Stimulated activated naive CD8-positive, alpha-beta T cell treated with anti-CD3 and anti-CD28 coated beads, Interleukin-15, Interleukin-2, amounts not matched to agents 100 U/mL and 50 U/mL, for 24 hours (primary cell): ENCODE data around the gene MAGI1.
"Not testable (repeated sequence)": the region's sequence is repeated elsewhere in the genome, so short reads cannot be mapped to it uniquely, and the experiment has no call there.

Experiments
- ATAC-seq: fragments of 150-1000 bp; cut with Tn5 transposase; one replicate; pipeline ENCODE4 v1.10.0; 2021
- DNase-seq: peaks from one replicate; pipeline ENCODE4 v3.0.0; 2021

Gene MAGI1

DNA sequence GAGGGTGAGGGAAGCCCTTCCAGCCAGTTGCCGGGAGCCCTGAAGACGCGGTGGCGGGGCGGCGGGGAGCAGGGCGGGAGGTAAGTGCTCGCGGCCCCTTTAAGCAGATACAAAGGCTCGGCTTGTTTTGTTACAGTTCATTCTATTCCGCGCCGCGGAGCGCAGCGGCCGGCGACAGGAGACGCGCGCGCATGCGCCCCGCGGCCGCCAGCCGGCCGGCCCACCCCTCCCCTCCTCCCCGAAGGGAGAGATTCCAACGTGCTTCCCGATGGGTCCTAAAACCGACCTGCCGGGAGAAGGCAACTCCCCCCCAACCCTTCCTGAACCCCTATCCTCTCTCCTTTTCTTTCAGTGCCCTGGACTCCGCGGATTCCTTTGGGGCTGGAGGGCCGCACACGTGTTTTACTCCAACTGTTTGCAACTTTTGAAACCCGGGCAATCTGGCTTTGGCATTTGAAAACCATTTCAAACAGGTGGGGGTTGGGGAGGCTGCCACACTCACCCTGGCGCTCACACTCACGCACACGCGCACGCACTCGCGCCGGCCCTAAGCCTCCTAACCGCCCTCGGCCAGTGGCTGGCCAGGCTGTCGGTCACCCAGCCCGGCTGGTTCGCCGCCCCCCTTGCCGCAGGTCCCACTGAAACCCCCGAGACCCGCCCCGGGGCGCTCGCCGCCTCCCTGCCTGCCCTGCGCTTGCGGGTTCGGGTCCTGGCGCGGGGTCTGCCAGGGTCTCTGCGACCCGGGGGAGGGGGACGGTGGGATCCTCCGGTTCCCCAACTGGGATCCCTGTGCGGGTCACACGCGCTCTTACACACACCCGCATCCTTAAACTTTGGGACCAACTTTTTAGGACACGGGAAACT is at the start of gene MAGI1:
TSS of gene MAGI1 (minus strand) at position 193 of the 864 bp plus-strand sequence. CDS start 610 bp downstream, outside the sequence.
- ATAC-seq, result peak; percentile 78
- peak; percentile 43 for DNase-seq

DNA sequence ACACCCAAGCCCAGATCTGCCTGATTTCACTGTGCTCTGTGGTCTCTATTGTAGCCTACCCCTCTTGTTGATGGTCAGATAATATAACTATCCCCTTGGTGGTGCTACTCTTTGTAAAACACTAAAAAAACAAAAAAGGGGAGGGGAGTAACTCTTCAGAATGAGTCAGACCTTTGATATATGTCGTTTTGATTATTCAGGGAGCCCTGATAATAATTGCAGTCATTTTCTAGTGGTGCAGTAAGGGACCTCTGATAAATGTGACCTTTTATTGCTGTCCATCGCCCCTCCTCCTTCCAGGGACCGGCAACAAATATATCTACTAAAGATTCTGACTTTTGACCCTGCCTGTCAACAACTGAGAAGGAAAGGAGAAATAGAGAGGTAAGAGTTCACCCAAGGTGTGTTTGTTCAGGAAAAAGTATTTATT is 45.1 kb upstream of the MAGI1 start:
- ATAC-seq, result no peak

DNA sequence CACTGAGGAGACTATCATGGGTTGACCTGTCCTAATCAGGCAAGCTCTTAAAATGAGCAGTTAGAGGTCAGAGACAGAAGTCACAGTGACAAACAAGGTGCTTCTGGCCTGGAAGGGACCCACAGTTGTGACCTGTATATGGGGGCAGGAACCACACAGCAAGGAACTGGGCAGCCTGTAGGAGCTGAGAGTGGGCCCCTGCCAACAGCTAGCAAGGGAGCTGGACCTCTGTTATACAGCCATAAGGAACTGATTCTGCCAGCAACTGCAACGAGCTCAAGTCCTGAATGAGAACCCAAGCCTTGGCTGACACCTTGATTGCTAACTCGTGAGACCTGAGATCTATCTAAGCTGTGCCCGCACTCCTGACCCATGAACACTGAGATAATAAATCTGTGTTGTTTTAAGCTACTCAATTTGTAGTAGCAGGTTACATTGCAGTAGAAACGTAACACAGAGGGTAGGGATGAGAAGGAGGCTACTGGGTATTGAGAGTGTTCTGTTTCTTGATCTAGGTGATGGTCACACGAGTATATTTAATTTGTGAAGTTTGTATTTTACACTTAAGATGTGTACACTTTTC is 44.5 kb upstream of the MAGI1 start:
- ATAC-seq (no peak), DNase-seq (no peak)

More for the DNA sequence above, 45.1 kb upstream of the MAGI1 start:
- DNase-seq, result no peak

DNA sequence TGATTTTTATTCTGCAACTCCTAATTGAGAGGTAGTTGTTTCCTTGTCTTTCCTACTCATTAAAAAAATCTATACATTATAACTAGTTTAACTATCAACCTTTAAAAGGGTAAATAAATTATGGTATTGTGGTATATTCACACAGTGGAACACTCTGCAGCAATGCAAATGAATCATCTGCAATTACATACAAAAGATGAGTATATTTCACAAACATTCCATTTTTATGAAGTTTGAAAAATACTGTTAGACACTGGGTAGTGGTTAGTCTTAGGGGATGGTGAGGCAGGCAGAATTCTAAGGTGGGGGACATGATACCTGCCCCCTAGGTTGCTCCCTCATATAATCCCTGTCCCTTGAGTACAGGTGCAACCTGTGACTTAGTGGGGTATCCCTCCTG is 44.0 kb upstream of the MAGI1 start:
- ATAC-seq, result no peak
- no peak for DNase-seq

DNA sequence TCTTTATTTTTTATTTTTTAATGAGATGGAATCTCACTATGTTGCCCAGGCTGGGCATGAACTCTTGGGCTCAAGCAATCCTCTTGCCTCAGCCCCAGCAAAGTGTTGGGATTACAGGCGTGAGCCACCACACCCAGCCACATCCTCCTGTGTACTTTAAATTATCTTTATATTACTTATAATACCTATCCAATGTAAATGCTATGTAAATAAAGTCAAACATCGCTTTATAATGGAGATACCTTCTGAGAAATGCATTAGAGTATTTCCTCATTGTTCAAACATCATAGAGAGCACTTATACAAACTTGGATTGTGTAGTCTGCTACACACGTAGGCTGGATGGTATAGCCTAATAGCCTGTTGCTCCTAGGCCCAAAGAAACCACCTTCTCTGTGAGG is 41.4 kb upstream of the MAGI1 start:
- no peak for ATAC-seq

DNA sequence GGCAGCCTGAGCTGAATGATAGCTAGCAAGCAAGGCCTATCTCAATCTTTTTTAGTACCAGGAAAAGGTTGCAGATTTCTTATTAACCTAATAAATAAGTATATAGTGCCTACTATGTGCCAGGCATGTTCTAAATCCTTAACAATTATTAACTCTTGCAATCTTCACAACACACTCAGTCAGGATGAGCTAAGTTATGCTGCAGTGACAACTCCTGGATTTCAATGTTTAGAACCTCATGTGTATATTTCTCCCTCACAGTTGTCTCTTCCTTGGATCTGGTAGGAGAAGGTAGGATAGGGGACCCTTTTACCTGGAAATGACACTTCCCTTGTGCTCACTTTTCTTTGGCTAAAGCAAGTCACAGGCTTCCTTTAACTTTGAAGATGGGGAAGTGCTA is 39.3 kb upstream of the MAGI1 start:
- ATAC-seq (no peak), DNase-seq (no peak)

More for the DNA sequence above, 41.4 kb upstream of the MAGI1 start:
- DNase-seq, result no peak

DNA sequence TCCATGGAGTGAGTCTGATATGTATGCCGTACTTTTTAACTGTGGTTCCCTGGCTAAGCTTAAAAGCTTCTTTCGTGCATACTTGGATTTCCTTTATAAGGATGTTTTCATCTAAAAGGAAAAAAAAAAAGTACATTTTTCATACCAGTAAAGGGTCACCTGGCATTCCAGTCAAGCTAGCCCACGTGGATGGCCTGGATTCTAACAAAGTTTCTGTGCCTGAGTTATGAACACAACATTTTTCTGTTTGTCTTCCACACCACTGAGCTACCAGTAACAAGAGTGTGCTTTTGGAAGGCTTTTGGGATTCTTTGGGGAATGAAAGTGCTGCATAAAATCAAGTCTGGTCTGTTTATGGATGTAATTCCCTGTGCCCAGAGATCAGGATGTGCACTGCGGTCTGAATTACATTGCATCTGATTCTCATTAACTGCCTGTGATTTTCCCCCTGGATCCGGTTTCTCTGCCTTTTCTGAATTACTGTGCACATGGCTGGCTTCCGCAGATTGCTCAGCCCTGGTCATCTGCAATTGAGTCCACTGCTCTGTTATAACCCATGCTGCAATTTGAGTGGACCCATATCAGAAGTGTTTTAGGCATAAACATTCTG is 38.2 kb upstream of the MAGI1 start:
- ATAC-seq (no peak), DNase-seq (no peak)

DNA sequence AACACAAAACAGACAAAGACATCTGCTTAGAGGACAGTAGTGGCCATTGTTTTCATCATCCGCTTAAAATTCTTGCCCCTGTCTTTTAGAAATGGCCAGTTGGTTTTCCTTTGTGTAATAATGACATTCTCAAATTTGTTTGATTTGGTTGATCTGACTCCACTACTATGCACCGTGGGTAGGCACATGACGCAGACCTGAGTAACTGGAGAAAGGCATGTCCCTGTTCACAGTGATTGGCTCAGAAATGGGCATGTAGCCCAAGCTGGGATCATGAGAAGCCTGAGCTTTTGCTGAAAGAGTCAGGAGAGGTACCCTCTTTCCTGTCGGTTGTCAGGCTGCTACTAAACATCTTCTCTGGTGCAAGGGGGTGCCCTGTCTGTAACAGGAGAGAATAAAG is 36.6 kb upstream of the MAGI1 start:
- no peak for DNase-seq
- ATAC-seq, result no peak

DNA sequence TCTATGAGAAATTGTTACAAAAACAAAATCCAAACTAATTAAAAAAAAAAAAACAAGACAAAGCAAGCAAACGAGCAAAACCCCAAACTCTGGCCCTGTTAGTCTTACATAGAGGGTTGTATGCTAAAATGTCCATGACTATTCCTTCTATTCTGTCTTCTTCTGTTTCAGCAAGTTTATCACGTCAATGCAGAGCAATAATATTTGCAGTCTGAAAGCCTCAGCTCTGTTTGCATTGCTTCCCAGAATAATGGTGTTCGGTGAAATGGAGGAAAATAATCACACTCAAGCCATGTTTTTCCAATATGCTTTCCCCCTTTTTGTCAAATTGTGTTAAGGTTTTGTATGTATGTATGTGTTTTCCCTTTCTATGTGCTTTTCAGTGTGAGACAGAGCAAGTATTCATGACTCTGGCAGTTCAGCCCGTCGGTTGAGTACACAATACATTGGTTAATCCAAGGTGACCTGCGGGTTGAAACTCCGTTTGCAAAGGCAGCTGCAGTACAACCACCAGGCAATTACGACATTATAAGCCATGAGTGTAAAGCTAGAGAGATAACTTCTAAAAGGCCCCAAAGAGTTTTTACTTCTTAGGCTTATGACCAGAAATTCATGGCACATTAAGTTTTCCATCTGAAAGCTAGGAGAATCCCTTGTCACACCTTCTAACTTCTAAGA is 34.9 kb upstream of the MAGI1 start:
- DNase-seq (no peak), ATAC-seq (no peak)

DNA sequence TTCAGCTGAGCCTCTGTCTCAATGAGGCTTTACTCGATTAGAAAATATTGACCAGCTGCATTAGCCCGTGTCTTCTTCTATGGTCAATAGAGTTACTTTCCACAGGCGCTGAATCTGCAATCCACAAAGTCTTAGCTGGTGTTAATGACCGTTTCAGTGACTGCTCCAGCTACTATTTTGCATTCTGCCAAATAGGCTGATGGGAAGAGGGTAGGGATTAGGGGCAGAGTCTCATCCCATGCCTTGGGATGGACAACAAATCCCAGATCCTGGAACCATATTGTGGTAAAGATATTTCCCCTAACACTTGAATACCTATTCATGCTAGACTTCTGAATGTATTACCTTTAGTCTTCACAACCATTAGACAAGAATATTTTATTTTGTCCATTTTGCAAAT is 29.5 kb upstream of the MAGI1 start:
- ATAC-seq, result no peak
- DNase-seq, result no peak

DNA sequence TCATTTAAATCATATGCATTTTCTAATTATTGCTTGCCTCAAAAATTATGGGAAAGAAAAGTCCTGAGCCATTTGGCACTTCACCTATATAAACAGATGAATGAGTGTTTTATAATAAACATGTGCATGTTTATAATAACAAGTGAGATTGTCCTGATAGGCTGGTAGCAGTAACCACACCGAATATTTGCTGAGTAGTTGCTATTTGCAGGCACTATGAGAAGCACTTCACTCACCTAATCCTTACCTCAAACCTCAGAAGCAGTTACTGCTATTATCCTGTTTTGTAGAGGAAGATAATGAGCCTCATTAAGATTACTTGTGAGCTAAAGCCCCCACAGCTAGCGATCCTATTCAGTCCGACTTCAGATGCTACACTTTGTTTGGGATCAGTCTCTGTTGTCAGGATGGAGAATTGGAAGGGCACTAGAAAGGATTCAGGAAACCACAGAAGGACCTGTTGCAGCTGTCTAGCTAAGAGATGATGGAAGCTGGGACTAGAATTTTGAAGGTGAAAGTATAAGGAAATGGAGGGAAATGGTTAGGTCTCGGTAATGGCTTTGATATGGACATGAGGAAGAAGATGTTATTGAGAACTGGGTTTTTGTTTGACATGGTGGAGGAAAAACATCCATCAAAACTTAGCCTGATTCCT is 28.4 kb upstream of the MAGI1 start:
- DNase-seq, result no peak
- ATAC-seq, result no peak

DNA sequence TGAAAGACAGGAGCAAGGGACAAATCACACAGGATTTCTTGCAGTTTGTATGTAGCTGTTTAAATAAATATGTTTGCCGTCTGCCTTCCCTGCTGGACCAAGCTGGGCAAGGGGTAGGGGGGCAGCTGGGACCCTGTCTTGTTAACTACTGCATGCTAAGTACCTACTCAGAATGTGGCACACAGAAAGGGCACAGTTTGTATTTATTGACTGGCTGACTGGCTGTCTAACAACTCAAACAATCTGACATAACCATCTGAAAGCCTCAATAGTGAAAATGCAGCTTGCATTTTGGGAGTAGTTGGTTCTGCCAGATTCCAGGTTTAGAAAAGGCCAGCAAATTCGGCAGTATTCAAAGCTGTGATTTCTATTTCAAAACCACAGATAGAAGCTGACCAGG is 16.6 kb upstream of the MAGI1 start:
- DNase-seq (no peak), ATAC-seq (no peak)

DNA sequence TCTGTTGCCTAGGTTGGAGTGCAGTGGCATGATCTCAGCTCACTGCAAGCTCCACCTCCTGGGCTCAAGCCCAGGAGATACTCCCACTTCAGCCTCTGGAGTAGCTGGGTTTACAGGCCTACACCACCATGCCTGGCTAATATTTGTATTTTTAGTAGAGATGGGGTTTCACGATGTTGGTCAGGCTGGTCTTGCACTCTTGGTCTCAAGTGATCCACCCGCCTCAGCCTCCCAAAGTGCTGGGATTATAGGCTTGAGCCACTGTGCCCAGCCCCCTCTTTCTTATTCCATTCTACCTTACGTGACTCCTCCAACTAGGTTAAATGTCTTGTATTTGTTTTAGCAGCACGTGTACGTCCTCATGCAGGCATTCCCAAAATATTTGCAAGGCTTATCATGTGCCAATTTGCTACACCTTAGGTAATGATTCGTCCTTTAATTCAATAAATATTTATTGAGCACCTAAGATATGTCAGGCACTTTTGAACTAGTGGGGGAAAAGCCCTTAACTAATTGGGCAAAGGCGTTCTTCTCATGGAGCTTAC is 14.9 kb upstream of the MAGI1 start:
- ATAC-seq (no peak), DNase-seq (no peak)

DNA sequence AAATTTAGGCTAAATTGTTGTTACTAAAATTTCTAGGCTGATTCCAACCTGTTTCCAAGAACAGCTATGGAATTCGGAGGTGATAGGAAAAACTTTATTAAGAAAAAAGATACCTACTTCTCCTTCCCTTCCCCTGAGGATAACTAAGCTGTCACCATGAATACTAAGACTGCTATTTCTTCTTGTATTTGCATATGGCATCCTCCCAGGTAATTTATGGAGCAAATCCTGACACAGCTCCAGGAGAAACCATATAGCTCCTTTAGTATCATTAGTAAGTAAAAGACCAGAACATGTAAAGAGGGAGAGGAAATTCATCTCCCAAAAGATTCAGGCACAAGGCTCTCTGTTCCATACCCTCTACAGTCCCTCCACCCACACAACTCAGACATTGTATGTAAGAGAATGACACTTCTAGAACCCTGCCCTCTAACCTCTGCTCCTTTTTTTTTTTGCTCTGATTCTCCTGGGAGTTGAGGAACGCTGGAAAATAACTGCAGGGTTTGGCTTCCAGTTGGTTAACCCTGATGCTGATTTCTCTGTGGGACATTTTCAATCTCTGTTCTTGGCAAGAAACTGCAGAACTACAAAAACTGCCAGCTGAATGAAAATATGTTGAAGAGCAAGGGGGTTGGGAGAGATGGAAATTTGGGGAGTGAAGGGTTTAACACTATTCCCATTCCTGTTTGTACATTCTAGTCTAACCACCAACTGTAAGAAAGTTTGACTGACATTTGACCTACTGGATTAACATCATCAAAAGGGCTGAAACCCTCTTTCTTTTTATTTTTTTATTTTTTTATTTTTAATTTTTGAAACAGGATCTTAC is 14.2 kb upstream of the MAGI1 start:
- no peak for DNase-seq
- no peak for ATAC-seq

DNA sequence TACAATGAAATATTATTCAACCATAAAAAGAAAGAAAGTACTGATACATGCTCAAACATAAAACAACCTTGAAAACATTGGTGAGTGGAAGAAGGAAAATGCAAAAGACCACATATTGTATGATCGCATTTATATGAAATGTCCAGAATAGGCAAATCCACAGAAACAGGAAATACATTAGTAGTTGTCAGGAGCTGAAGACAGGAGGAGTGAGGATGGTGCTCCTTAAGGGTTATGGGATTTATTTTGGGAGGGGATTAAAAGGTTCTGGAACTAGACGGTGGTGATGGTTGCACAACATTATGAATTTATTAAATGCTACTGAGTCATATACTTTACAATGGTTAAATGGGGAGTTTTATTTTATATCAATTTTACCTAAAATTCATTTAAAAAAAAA is 12.1 kb upstream of the MAGI1 start:
- ATAC-seq (no peak), DNase-seq (no peak)

DNA sequence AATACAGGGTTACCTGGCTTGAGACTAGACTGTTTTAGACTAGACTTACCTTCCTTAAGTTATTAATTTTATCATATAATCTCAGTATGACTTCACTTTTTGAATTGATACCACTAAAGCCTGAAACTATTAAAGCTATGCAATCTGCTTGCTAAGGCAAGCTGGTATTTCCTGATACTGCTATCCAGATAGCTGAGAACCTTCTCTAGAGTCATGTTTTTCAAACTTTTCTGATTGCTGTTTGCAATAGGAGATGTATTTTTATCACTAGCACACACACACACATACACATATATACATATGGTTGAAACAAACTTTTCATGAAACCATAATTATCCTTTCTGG is 9.3 kb upstream of the MAGI1 start:
- ATAC-seq (no peak), DNase-seq (no peak)

DNA sequence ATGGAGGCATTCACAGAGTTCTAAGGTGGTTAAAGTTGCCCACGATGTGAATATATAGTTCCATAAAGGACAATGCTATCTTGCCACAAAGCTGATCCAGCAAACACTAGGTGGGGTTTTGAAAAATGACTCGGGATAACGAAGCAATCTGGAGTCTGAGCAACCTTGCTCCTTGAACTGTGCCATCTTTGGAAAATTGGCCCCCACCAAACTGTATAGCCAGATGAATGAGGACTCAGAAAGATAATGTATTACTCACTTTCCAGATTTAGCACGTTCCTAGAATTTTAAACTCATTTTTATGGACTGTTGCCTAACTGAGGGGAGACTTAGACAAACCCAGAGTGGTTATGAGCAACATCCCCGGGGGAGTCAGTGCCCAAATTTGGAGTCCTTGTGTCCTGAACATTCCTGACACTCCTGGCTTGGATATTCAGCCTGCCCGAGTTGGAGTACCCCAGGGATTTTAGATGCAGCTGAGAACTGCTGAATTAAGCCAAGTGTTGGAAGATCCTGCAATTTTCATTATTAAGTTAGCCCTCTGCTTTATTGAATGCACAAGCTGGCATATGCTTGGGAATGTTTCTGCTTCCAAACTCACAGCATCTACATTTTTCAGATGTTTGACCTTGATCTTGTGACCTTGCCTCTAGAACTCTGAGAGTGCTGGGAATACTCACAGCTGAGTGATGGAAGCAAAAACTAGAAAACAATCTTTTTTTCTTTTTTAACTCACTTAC is 8.8 kb upstream of the MAGI1 start:
- DNase-seq (no peak), ATAC-seq (no peak)

DNA sequence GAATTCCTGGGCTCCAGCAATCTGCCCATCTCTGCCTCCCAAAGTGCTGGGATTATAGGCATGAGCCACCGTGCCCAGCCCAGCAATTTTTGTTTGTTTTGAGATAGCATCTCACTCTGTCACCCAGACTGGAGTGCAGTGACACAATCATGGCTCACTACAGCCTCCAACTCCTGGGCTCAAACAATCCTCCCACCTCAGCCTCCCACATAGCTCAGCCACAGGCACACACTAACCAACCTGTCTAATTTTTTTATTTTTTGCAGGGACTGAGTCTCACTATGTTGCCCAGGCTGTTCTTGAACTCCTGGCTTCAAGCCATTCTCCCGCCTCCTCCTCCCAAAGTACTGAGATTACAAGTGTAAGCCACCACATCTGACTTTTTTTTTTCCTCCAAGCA is 7.6 kb upstream of the MAGI1 start:
- not testable (repeated sequence) for ATAC-seq, DNase-seq

DNA sequence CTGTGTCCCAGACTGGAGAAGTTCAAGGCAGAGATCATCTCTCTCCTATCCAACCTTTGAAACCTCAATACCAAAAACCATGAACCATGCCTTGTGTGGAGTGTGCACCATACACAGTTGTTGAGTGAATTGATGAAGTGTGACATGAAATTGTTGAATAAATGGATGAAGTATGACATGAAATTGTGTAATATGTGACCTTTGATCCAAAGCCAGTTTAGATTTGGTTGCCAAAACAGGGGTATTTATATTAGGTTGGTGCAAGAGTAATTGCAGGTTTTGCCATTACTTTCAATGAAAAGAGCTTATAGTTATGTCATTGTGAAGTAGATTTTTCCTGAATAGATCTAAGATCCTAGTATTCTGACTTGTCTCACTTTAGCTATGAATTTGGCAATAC is 3.1 kb upstream of the MAGI1 start:
- no peak for ATAC-seq
- DNase-seq, result no peak

DNA sequence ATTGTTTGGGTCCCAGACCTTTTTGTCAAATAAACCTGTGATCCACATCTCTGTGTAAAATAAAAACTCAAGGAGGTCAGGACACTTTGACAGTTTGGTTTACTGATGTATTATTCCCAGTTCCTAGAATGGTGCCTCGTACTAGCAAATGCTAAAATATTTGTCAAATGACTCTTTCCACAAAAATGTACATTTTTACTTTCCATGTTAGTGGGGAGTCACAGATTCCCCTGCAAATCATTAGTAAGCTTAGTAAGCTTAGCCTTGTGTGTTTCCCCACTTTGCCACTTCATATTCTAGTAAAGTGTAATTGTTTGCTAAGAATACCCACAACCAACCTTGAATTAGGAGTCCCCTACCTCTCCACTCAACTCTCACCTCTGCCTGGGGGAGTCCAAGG is 2.4 kb upstream of the MAGI1 start:
- ATAC-seq, result no peak
- DNase-seq, result no peak

DNA sequence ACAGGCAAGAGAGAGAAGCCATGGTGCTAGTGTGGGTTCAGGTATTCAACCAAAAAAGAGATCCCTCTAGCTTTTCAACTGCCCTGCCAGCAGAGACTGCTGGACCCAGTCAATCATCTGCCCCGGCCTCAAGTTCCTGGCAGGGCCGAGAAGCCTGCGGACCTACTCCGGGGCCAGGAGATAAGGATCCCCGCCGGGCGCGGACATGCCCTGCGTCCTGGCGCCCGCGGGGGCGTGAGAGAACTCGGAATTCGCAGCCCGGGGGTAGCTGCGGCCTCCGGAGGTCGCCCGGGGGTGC is 821 bp upstream of the MAGI1 start:
- ATAC-seq (no peak), DNase-seq (no peak)
